Loucy (cell line): ENCODE data around the gene NOVA2.
"Not testable (repeated sequence)": the region's sequence is repeated elsewhere in the genome, so short reads cannot be mapped to it uniquely, and the experiment has no call there.

Experiments used
- H2AFZ ChIP-seq: fragments of 200-600 bp; sonication (generic); 2 replicates; pipeline ENCODE4 v1.6.0; 2016; ENCODE audit warnings: antibody characterized with exemption, mild to moderate bottlenecking, low read length, moderate library complexity
- H3F3A ChIP-seq: fragments of 200-600 bp; 2 replicates; pipeline ENCODE4 v1.6.0; 2016; ENCODE audit warnings: antibody characterized with exemption, low read depth, mild to moderate bottlenecking
- H3K27me3 ChIP-seq: fragments of 200-600 bp; sonication (generic); 2 replicates; pipeline ENCODE4 v1.6.1; 2014; ENCODE audit warnings: low read length, mild to moderate bottlenecking; ENCODE audit not compliant: insufficient read depth, poor library complexity, severe bottlenecking
- H3K36me3 ChIP-seq: fragments of 200-600 bp; sonication (generic); 2 replicates; pipeline ENCODE4 v1.6.1; 2016; ENCODE audit warnings: low read length; ENCODE audit not compliant: insufficient read depth
- H3K4me1 ChIP-seq: fragments of 200-600 bp; sonication (generic); 2 replicates; pipeline ENCODE4 v1.5.1; 2014; ENCODE audit warnings: low read length, mild to moderate bottlenecking; ENCODE audit not compliant: insufficient read depth, poor library complexity, severe bottlenecking
- H3K4me2 ChIP-seq: fragments of 200-600 bp; sonication (generic); 2 replicates; pipeline ENCODE4 v1.6.0; 2014; ENCODE audit warnings: antibody characterized with exemption, low read length, low read depth, mild to moderate bottlenecking; ENCODE audit not compliant: poor library complexity, severe bottlenecking
- H3K4me3 ChIP-seq: fragments of 200-600 bp; sonication (generic); 2 replicates; pipeline ENCODE4 v1.5.1; 2014; ENCODE audit warnings: low read length, mild to moderate bottlenecking, mixed read lengths; ENCODE audit not compliant: poor library complexity, severe bottlenecking
- H3K79me2 ChIP-seq: fragments of 200-600 bp; sonication (generic); 2 replicates; pipeline ENCODE4 v1.6.1; 2014; ENCODE audit warnings: low read length; ENCODE audit not compliant: insufficient read depth
- H3K9ac ChIP-seq: fragments of 200-600 bp; sonication (generic); 2 replicates; pipeline ENCODE4 v1.6.0; 2014; ENCODE audit warnings: mild to moderate bottlenecking, low read depth, low read length, moderate library complexity; ENCODE audit not compliant: poor library complexity, severe bottlenecking
- H3K9me2 ChIP-seq: fragments of 200-600 bp; sonication (generic); replicated peaks from 2 replicates; pipeline ENCODE4 v1.6.1; 2016; ENCODE audit warnings: low read depth, low read length, mixed read lengths
- H3K9me3 ChIP-seq: fragments of 200-600 bp; sonication (generic); 2 replicates; pipeline ENCODE4 v1.6.1; 2014; ENCODE audit warnings: mild to moderate bottlenecking, antibody characterized with exemption, low read length, low read depth; ENCODE audit not compliant: insufficient read depth
- H4K20me1 ChIP-seq: fragments of 200-600 bp; sonication (generic); 2 replicates; pipeline ENCODE4 v1.6.0; 2014; ENCODE audit warnings: antibody characterized with exemption, low read length, mild to moderate bottlenecking; ENCODE audit not compliant: insufficient read depth, poor library complexity, severe bottlenecking
- CTCF ChIP-seq: fragments of 200-600 bp; sonication (generic); conservative IDR thresholded peaks from 2 replicates; pipeline ENCODE4 v1.5.1; 2014; ENCODE audit warnings: mild to moderate bottlenecking, antibody characterized with exemption, low read length
- EZH2phosphoT487 ChIP-seq: fragments of 200-600 bp; IDR thresholded peaks from 2 replicates; pipeline ENCODE4 v1.6.1; 2018; ENCODE audit warnings: antibody characterized with exemption, mild to moderate bottlenecking, moderate library complexity, borderline replicate concordance

NOVA2 gene

GRCh38 chr19:45899253-45899652 lies 74.4 kb downstream of the NOVA2 start:
- Histone ChIP-seq H3K9ac (no peak overlapping the region), H3K36me3 (no peaks in the 10 kb centered on the region; the same call in 1 of the 2 replicates), H4K20me1 (peaks cover 4% of the 10 kb centered on the region), H3K9me3 (no peaks in the 10 kb centered on the region), H3K4me3 (no peak overlapping the region), H3K4me2 (no peak overlapping the region), H2AFZ (no peak overlapping the region), H3K4me1 (peaks cover 5% of the 10 kb centered on the region), H3K9me2 (no peaks in the 10 kb centered on the region), H3K79me2 (peaks cover 27% of the 10 kb centered on the region), H3F3A (no peaks in the 10 kb centered on the region), H3K27me3 (no peaks in the 10 kb centered on the region)
- no peak for TF ChIP-seq CTCF
- no peak for TF ChIP-seq EZH2phosphoT487

GRCh38 chr19:45897261-45897812 lies 76.3 kb downstream of the NOVA2 start:
- no peak overlapping the region for H3K4me3 ChIP-seq
- no peaks in the 10 kb centered on the region for H3K9me3 ChIP-seq
- H3K4me1 ChIP-seq, result no peaks in the 10 kb centered on the region
- no peaks in the 10 kb centered on the region for H3F3A ChIP-seq
- TF ChIP-seq EZH2phosphoT487 (no peak), CTCF (no peak)
- H3K79me2 ChIP-seq, result peaks cover 27% of the 10 kb centered on the region
- no peaks in the 10 kb centered on the region; the same call in 1 of the 2 replicates for H3K36me3 ChIP-seq
- no peak overlapping the region for H3K9ac ChIP-seq
- no peak overlapping the region for H3K4me2 ChIP-seq
- no peak overlapping the region for H2AFZ ChIP-seq
- no peaks in the 10 kb centered on the region for H3K27me3 ChIP-seq
- no peaks in the 10 kb centered on the region for H3K9me2 ChIP-seq
- peaks cover 4% of the 10 kb centered on the region for H4K20me1 ChIP-seq

GRCh38 chr19:45895983-45896599 lies 77.6 kb downstream of the NOVA2 start:
- not testable (repeated sequence) for H3K9ac ChIP-seq, H4K20me1 ChIP-seq, H3K4me2 ChIP-seq, H3K9me2 ChIP-seq, H3K4me1 ChIP-seq, H3K4me3 ChIP-seq, H3K27me3 ChIP-seq, H2AFZ ChIP-seq, H3F3A ChIP-seq, H3K36me3 ChIP-seq, H3K9me3 ChIP-seq
- peaks cover 15% of the 10 kb centered on the region; the same call in 1 of the 2 replicates for H3K79me2 ChIP-seq

GRCh38 chr19:45895519-45895972 lies 78.1 kb downstream of the NOVA2 start:
- H3K27me3 ChIP-seq, result no peaks in the 10 kb centered on the region
- H3K36me3 ChIP-seq, result no peaks in the 10 kb centered on the region; the same call in 1 of the 2 replicates
- H3K79me2 ChIP-seq, result peaks cover 10% of the 10 kb centered on the region; the same call in 1 of the 2 replicates
- H3K4me2 ChIP-seq, result no peak overlapping the region
- H3K9ac ChIP-seq, result no peak overlapping the region
- H2AFZ ChIP-seq, result no peak overlapping the region
- no peaks in the 10 kb centered on the region for H3K4me1 ChIP-seq
- no peaks in the 10 kb centered on the region for H3K9me3 ChIP-seq
- H4K20me1 ChIP-seq, result peaks cover 4% of the 10 kb centered on the region
- no peak for TF ChIP-seq CTCF
- no peak for TF ChIP-seq EZH2phosphoT487
- no peaks in the 10 kb centered on the region for H3F3A ChIP-seq
- no peaks in the 10 kb centered on the region for H3K9me2 ChIP-seq
- H3K4me3 ChIP-seq, result no peak overlapping the region
